Measurements from ENCODE around the gene HCAR1. TPM values are rescaled to one million over a fixed set of nuclear protein-coding genes. Genes with fewer than 3 reads are reported as not detected.
A peak's percentile ranks its signal among the peaks of the same experiment; 100 is the strongest.

Gene HCAR1
- total RNA-seq, 4 donors from 2014 or later = under 0.01 to 1.8 (median 1.1) TPM

- Histone ChIP-seq H3K27me3 (no peaks in the 10 kb centered on the region), H3K9me3 (no peaks in the 10 kb centered on the region), H3K36me3 (no peaks in the 10 kb centered on the region), H3K4me3 (peak overlapping the region in 1 of 4 donors; percentile 50), H3K4me1 (peaks cover 0 to 8% (median 0%) of the 10 kb centered on the region in 4 donors), H3K27ac (no peak overlapping the region)
- WGBS, 2 donors = 92 to 93% methylated on average over 23 to 27 of the region's 27 CpGs
- TF ChIP-seq CTCF (IDR thresholded peaks at IDR 0.05) (no peak), POLR2A (IDR thresholded peaks at IDR 0.05) (no peak), EP300 (IDR thresholded peaks at IDR 0.05) (no peak)
- no peak for DNase-seq (ENCODE audit: low spot score in 2 of 2)
Observed at GRCh38 chr12:122729583-122730214, 945 bp downstream of the HCAR1 start.

GRCh38 chr12:122726080-122726558 is 4.5 kb downstream of the HCAR1 start:
- peaks cover 0 to 18% (median 0%) of the 10 kb centered on the region in 4 donors for H3K4me1 ChIP-seq
- no peak for TF ChIP-seq EP300 (IDR thresholded peaks at IDR 0.05)
- no peaks in the 10 kb centered on the region for H3K9me3 ChIP-seq
- DNase-seq (ENCODE audit: low spot score in 2 of 2) = no peak
- H3K27ac ChIP-seq = no peak overlapping the region
- 57 to 64% methylated on average over 5 of the region's 5 CpGs for WGBS, 2 donors
- no peaks in the 10 kb centered on the region for H3K36me3 ChIP-seq
- no peak overlapping the region for H3K4me3 ChIP-seq
- no peaks in the 10 kb centered on the region for H3K27me3 ChIP-seq

- DNase-seq (ENCODE audit: low spot score in 2 of 2) = no peak
- 84 to 89% methylated on average over 6 of the region's 6 CpGs for WGBS, 2 donors
- Histone ChIP-seq H3K4me1 (peaks cover 0 to 24% (median 0%) of the 10 kb centered on the region in 4 donors), H3K36me3 (no peaks in the 10 kb centered on the region), H3K9me3 (no peaks in the 10 kb centered on the region), H3K27me3 (no peaks in the 10 kb centered on the region), H3K27ac (no peak overlapping the region), H3K4me3 (no peak overlapping the region)
- TF ChIP-seq CTCF (IDR thresholded peaks at IDR 0.05) = no peak
- TF ChIP-seq EP300 (IDR thresholded peaks at IDR 0.05) = no peak
- no peak for TF ChIP-seq POLR2A (IDR thresholded peaks at IDR 0.05)
Observed at GRCh38 chr12:122725452-122726079, 5.1 kb downstream of the HCAR1 start.

GRCh38 chr12:122724641-122725243 is 5.9 kb downstream of the HCAR1 start:
- Histone ChIP-seq H3K27me3 (no peaks in the 10 kb centered on the region), H3K36me3 (no peaks in the 10 kb centered on the region), H3K9me3 (no peaks in the 10 kb centered on the region), H3K4me3 (no peak overlapping the region), H3K27ac (no peak overlapping the region), H3K4me1 (peaks cover 0 to 24% (median 2%) of the 10 kb centered on the region in 4 donors)
- TF ChIP-seq EP300 (IDR thresholded peaks at IDR 0.05) = no peak
- no peak for TF ChIP-seq CTCF (IDR thresholded peaks at IDR 0.05)
- no peak for TF ChIP-seq POLR2A (IDR thresholded peaks at IDR 0.05)
- DNase-seq (ENCODE audit: low spot score in 2 of 2) = no peak
- 91 to 93% methylated on average over 12 of the region's 12 CpGs for whole genome bisulfite sequencing, 2 donors

- no peak for DNase-seq (ENCODE audit: low spot score in 2 of 2)
- no peaks in the 10 kb centered on the region for H3K27me3 ChIP-seq
- no peak overlapping the region for H3K4me3 ChIP-seq
- H3K4me1 ChIP-seq = peaks cover 0 to 24% (median 2%) of the 10 kb centered on the region in 4 donors
- H3K27ac ChIP-seq = peak overlapping the region in 1 of 4 donors; percentile 7
- no peaks in the 10 kb centered on the region for H3K36me3 ChIP-seq
- H3K9me3 ChIP-seq = no peaks in the 10 kb centered on the region
- 58 to 64% methylated on average over 1 of the region's 1 CpG for WGBS, 2 donors
- TF ChIP-seq CTCF (IDR thresholded peaks at IDR 0.05) (no peak), EP300 (IDR thresholded peaks at IDR 0.05) (no peak), POLR2A (IDR thresholded peaks at IDR 0.05) (no peak)
Observed at GRCh38 chr12:122722387-122722786, 8.3 kb downstream of the HCAR1 start.

Data from tibial nerve (tissue), 4 donors.